ENCODE data around the gene SLC25A24.

DNA sequence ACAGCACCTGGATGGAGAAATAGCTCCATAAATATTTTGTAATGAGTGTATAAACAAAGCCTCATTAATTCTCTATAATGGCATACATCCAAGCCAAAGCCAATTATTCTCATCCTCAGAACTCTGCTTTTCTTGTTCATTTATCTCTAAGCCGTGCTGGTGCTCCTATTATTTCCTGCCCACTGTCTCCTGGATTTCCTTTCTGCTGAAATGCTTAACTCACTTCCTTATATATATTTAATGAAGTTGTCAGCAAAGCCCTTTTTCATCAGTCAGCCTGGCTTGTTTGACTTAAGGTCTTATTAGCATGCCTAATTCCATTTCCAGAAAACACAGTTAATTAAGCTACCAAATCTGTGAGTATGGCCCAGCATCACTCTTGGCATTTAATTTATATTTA is 93.4 kb downstream of the SLC25A24 start:
- TF ChIP-seq, protein P1, sequence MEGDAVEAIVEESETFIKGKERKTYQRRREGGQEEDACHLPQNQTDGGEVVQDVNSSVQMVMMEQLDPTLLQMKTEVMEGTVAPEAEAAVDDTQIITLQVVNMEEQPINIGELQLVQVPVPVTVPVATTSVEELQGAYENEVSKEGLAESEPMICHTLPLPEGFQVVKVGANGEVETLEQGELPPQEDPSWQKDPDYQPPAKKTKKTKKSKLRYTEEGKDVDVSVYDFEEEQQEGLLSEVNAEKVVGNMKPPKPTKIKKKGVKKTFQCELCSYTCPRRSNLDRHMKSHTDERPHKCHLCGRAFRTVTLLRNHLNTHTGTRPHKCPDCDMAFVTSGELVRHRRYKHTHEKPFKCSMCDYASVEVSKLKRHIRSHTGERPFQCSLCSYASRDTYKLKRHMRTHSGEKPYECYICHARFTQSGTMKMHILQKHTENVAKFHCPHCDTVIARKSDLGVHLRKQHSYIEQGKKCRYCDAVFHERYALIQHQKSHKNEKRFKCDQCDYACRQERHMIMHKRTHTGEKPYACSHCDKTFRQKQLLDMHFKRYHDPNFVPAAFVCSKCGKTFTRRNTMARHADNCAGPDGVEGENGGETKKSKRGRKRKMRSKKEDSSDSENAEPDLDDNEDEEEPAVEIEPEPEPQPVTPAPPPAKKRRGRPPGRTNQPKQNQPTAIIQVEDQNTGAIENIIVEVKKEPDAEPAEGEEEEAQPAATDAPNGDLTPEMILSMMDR (IDR thresholded peaks at IDR 0.05): no peak
- no peak for TF ChIP-seq EP300 (IDR thresholded peaks at IDR 0.05)

All from ovary (tissue), 3 donors.